NT2/D1 (cell line): ENCODE measurements around the gene RNF10.

Source experiments
- YY1 ChIP-seq: IDR thresholded peaks from 2 replicates; pipeline ENCODE4 v1.6.1; 2011; ENCODE audit not compliant: insufficient read length, insufficient read depth
- ZNF274 ChIP-seq: IDR thresholded peaks from 2 replicates; pipeline ENCODE4 v1.6.1; 2011; ENCODE audit warnings: mild to moderate bottlenecking, low read depth, low read length

GRCh38 chr12:120588371-120588770, 54.2 kb downstream of the RNF10 start:
- TF ChIP-seq YY1, result no peak
- TF ChIP-seq ZNF274, result no peak
